Fibroblast of pulmonary artery (primary cell): ENCODE results near the gene LY6G6C.

Experiments
- DNase-seq: peaks from one replicate; pipeline ENCODE4 v3.0.0-alpha.2; 2010; ENCODE audit warnings: low read depth
- H3K4me3 ChIP-seq: replicated peaks from 2 replicates; pipeline ENCODE4 v1.5.1; 2011; ENCODE audit warnings: low read depth, mild to moderate bottlenecking, control low read depth, low read length, moderate library complexity
- CTCF ChIP-seq: IDR thresholded peaks from 2 replicates; pipeline ENCODE4 v1.5.1; 2011; ENCODE audit warnings: mild to moderate bottlenecking, control low read depth, low read length, inconsistent platforms; ENCODE audit errors: missing control alignments

Gene LY6G6C

GRCh38 chr6:31736768-31737314 lies 15.3 kb upstream of the LY6G6C start:
- no peak for DNase-seq
- H3K4me3 ChIP-seq, result peak overlapping the region; percentile 83
- TF ChIP-seq CTCF, result no peak

- peak; percentile 74 for DNase-seq
- peak within 1 kb of the TSS; percentile 83 for H3K4me3 ChIP-seq
- no peak for TF ChIP-seq CTCF
These were observed 14.6 kb upstream of the LY6G6C start, which contains the start of gene CLIC1 for GRCh38 chr6:31736021-31736767. CLIC1 (minus strand) TSS chr6:31736530; CDS start chr6:31736300, 230 bp downstream.

GRCh38 chr6:31734821-31735406 lies 13.4 kb upstream of the LY6G6C start:
- TF ChIP-seq CTCF, result no peak
- H3K4me3 ChIP-seq, result peak overlapping the region; percentile 83

GRCh38 chr6:31734247-31734820 lies 12.8 kb upstream of the LY6G6C start:
- TF ChIP-seq CTCF, result no peak
- no peak for DNase-seq
- H3K4me3 ChIP-seq, result peak overlapping the region; percentile 83

More at GRCh38 chr6:31734821-31735406, 13.4 kb upstream of the LY6G6C start:
- DNase-seq, result peak; percentile 65

GRCh38 chr6:31733734-31734133 lies 12.2 kb upstream of the LY6G6C start:
- no peak for DNase-seq
- TF ChIP-seq CTCF, result no peak
- H3K4me3 ChIP-seq, result peak overlapping the region; percentile 83

GRCh38 chr6:31732029-31732428 lies 10.5 kb upstream of the LY6G6C start:
- no peak for TF ChIP-seq CTCF
- DNase-seq, result no peak
- H3K4me3 ChIP-seq, result no peak overlapping the region
